HG03280 (cell line): ENCODE data around the gene PACS2.

ENCODE experiments used
- ATAC-seq: cut with Tn5 transposase; IDR thresholded peaks from one replicate; pipeline ENCODE4 v1.9.1; 2021; ENCODE audit warnings: mild to moderate bottlenecking, moderate library complexity; ENCODE audit not compliant: unreplicated experiment

Gene PACS2

GRCh38 chr14:105384041-105384557, 69.6 kb downstream of the PACS2 start:
- no peak for ATAC-seq

GRCh38 chr14:105384605-105385321, 70.2 kb downstream of the PACS2 start:
- ATAC-seq, result no peak

- ATAC-seq, result no peak
These were observed 70.7 kb downstream of the PACS2 start for GRCh38 chr14:105385322-105385637.

- ATAC-seq, result no peak
These were observed 71.3 kb downstream of the PACS2 start for GRCh38 chr14:105385698-105386365.

GRCh38 chr14:105386581-105387529, 72.3 kb downstream of the PACS2 start:
- no peak for ATAC-seq

GRCh38 chr14:105387530-105387922, 73.0 kb downstream of the PACS2 start:
- no peak for ATAC-seq

- ATAC-seq, result no peak
These were observed 73.8 kb downstream of the PACS2 start for GRCh38 chr14:105388110-105388951.

GRCh38 chr14:105388976-105389375, 74.4 kb downstream of the PACS2 start:
- no peak for ATAC-seq

- ATAC-seq, result no peak
These were observed 75.0 kb downstream of the PACS2 start for GRCh38 chr14:105389534-105389933.

- ATAC-seq, result no peak
These were observed 75.7 kb downstream of the PACS2 start for GRCh38 chr14:105389976-105390848.

GRCh38 chr14:105390849-105391500, 76.4 kb downstream of the PACS2 start:
- ATAC-seq, result no peak

GRCh38 chr14:105391541-105391940, 77.0 kb downstream of the PACS2 start:
- ATAC-seq, result no peak

GRCh38 chr14:105392131-105393090, 77.9 kb downstream of the PACS2 start:
- no peak for ATAC-seq

GRCh38 chr14:105393151-105393550, 78.6 kb downstream of the PACS2 start:
- no peak for ATAC-seq

GRCh38 chr14:105394714-105395537, 80.4 kb downstream of the PACS2 start:
- no peak for ATAC-seq

GRCh38 chr14:105395538-105395854, 80.9 kb downstream of the PACS2 start:
- no peak for ATAC-seq

- no peak for ATAC-seq
These were observed 82.9 kb downstream of the PACS2 start for GRCh38 chr14:105397350-105397931.
